SH-SY5Y (cell line): ENCODE data around the gene MGMT.

ENCODE experiments used
- GATA2 ChIP-seq: IDR thresholded peaks from 2 replicates; pipeline ENCODE4 v1.6.1; 2011; ENCODE audit warnings: mild to moderate bottlenecking, low read depth, low read length
- GATA3 ChIP-seq: IDR thresholded peaks from 2 replicates; pipeline ENCODE4 v1.6.1; 2011; ENCODE audit warnings: low read depth, mild to moderate bottlenecking, low read length, moderate library complexity

MGMT gene

GRCh38 chr10:129516846-129517679 is 50.0 kb downstream of the MGMT start:
- TF ChIP-seq GATA2 (no peak), GATA3 (no peak)

DNA sequence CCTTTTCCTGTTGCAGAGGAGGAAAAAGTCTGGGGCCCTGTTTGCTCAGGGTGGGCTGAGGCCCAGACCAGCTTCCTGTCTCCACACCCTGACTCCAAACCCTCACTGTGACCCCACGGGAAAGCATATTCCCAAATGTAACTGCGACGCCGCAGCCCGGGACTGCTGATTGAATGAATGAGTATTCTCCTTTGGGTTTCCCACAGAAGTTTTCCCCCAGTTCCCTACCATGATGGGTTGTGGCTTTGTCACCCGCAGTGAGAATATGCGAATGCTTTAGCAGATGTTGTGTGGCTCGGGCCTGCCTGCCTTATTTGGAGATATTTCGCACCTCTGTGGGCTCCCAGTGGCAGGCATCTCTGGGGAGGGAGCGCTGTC is 50.6 kb downstream of the MGMT start:
- no peak for TF ChIP-seq GATA3
- TF ChIP-seq GATA2, result no peak

GRCh38 chr10:129518793-129519192 is 51.8 kb downstream of the MGMT start:
- no peak for TF ChIP-seq GATA3
- TF ChIP-seq GATA2, result no peak

DNA sequence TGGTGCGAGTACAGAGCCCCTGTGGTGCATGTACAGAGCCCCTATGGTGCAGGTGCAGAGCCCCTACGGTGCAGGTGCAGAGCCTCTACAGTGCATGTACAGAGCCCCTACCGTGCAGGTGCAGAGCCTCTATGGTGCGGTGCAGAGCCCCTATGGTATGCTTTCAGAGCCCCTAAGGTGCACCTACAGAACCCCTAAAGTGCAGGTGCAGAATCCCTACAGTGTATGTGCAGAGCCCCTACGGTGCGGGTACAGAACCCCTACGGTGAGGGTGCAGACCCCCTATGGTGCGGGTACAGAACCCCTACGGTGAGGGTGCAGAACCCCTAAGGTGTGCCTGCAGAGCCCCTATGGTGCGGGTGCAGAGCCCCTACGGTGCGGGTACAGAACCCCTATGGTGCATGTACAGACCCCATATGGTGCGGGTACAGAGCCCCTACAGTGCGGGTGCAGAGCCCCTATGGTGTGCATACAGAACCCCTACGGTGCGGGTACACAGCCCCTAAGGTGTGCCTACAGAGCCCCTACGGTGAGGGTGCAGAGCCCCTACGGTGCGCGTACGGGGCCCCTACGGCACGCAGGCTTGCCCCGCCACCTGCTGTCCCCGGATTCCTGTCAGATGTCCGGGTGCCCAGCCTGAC is 53.5 kb downstream of the MGMT start:
- TF ChIP-seq GATA2 (no peak), GATA3 (no peak)

- TF ChIP-seq GATA2 (no peak), GATA3 (no peak)
Measured at GRCh38 chr10:129521161-129522025, 54.4 kb downstream of the MGMT start.

DNA sequence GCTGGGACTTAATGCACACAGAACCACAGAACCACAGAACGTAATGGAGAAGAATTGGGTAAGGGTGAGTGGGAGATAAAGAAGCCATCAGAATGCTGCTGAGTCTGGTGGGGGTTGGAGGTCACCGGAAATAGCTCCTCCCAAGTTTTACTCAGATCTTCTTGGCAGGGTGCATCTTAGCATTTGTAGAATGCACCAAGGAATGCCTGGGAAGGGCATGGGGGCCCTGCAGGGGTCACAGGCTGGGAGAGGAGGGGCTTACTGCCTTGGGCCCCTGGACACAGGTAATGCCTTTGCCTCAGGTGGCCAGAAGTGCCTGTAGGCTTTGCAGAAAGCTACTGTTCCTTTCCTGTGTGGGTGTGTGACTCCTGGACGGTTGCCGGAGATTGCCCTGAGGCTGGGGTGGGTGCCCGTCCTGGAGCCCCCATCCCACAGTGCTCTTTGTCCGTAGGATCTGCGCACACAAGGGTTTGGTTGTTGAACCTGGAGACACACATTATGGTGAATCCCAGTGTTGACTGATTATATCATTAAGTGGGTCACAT is 55.1 kb downstream of the MGMT start:
- TF ChIP-seq GATA2 (no peak), GATA3 (no peak)

DNA sequence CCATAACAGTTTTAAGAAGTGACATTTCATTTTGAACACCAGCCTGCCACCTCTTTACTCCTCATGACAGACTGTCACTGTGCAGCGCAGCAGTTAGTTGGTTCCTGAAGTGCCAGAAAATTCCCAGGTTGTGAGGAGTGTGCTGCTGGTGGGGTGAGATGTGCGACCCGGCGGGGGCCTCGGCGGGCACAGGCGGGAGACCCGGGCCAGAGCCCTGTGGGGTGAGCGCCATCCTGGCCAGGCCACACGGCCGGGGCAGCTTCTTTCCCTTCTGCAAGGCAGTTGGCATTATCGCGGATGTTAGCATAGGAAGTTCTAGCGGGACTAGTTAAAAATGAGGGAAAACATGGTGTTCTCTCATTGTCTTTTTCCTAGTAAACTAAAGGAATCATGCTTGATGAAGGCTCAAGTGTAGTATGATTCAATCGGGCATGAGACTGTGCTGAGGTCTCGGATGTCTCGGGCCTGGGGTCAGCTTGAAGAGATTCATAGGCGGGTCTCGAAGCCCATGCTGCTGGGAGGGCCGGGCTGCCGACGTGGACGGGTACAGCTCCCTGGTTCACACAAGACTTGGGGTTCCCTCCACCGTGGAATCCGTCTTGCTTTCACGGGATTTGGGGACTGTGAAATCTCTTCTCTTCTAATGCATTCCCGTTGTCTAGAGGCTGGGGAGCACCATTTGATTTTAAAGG is 56.1 kb downstream of the MGMT start:
- TF ChIP-seq GATA2 (no peak), GATA3 (no peak)

DNA sequence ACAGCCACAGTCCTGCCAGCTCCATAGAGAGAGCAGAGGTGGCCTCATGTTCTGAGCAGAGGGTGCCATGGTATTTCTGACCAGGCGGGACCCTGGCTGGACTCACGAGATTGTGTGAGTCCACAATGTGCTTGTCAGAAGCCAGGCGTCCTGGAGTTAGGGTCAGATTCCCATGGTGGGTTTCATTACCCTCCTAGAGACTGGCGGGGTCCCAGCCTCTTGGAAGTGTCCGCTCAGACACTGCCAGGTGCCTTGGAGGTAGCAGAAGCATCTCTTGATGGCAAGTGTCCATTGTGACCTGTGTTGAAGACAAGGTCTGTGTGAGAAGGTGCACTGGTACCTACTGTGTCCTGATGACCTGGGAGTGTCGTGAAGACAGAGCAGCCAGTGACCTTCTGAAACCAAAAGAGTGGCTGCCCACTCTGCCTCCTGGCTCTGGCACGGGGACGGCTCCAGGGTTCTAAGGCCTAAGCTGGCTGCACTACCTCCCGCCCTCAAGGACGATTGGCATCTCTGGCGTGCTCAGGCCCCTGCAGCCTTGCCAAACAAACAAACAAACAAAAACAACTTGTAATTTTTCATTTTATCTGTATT is 56.8 kb downstream of the MGMT start:
- TF ChIP-seq GATA2, result no peak
- no peak for TF ChIP-seq GATA3

DNA sequence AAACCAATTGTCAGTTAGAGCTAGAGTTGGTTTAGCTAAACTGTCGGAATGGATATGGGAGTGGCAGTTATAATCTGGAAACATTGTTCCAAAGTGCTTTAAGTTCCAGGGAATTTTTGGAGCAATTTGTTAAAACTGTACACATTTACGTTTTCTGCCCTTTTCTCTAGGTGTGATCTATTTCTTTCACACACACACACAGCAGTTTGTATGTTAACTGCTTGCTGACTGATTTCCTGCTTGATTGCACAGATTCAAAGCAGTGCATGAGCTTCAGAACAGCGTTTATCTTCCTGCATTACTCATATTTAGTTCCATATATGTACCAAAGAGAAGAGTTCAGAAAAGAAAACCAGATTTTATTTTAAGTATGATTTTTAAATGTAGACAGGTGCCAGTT is 57.9 kb downstream of the MGMT start:
- no peak for TF ChIP-seq GATA3
- no peak for TF ChIP-seq GATA2

DNA sequence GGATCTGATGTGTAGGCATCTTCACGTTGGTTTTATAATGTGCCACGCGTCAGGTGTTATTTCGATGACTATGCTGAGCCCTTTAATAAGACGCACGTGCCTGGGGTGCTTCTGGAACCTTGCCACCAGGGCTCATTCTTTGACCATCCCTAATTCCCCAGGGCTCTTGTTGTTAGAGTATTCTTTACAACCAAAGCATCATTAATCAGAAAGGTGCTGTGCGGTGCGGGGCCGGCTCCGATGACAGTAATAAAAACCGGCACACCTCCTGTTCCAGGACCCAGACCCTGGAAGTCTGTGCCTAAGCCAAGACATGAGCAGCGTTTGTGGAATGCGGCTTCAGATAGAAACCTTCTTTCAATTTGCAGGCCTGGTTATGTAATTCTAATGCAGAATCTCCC is 58.4 kb downstream of the MGMT start:
- TF ChIP-seq GATA3, result no peak
- TF ChIP-seq GATA2, result no peak

DNA sequence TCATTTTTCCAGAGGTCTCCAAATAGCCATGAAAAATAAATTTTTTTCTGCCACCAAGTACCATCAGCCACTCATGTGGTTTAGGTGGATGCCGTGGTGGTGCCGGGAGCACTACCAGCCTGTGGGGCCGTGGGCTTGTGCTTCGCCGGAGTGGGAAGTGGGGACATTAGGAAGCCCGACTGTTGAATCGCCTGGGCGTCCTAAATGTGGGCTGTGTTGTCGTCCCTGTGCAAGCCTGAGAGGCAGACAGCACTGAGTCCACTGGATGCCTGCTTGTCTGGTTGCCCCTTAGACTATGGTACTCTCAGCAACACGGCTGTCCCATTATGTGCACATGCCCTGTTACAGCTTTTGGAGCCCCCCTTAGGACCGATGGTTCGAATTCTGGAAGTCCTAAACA is 59.9 kb downstream of the MGMT start:
- TF ChIP-seq GATA3 (no peak), GATA2 (no peak)

DNA sequence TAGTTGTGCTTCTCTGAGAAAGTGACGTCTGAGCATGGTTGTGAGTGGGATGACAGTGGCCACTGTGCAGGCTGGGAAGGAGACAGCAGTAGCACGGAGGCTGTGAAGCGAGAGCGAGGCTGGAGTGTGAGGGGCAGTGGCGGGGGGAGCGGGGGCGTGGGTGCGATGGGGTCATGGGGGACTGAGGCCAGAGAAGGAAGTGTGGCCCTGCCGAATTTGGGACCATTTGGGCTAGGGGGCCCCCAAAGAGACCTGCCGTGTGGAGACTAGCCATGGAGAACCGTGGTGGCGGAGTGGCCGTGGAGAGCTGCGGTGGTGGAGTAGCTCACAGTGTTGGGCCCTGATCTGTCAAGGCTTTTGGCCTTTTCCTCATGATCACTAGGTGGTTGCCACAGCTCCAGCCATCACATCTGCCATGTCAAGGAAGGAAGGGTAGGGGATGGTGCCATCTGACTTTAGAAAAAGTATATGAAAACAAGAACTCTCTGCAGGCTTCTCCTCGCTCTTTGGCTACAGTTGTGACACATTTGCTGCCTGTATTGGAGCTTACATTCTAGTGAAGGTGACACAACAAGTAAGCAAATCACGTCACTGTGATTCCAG is 61.4 kb downstream of the MGMT start:
- TF ChIP-seq GATA3 (no peak), GATA2 (no peak)

GRCh38 chr10:129530581-129530980 is 63.5 kb downstream of the MGMT start:
- no peak for TF ChIP-seq GATA3
- no peak for TF ChIP-seq GATA2
